K562 (cell line): ENCODE measurements around the gene KLHL29. TPM values are rescaled to one million over a fixed set of nuclear protein-coding genes. Genes with fewer than 3 reads are reported as not detected.

Source experiments
- ATAC-seq: fragments of 200-7000 bp; cut with Tn5 transposase; 3 replicates; pipeline ENCODE4 v1.9.1; 2020; ENCODE audit warnings: moderate library complexity
- BruUV-seq: library from RNA; stranded (reverse); fragments of 400-500 nt; replicated peaks from 2 replicates; lab custom pipeline; 2021; lab: Mats Ljungman, UMichigan
- CTCF ChIA-PET: fragments of 300-600 bp; formaldehyde crosslinking; extraction: SDS; loops from one replicate; lab custom pipeline; 2021; ENCODE audit warnings: low intra/inter-chr PET ratio; lab: Yijun Ruan, JAX
- POLR2A ChIA-PET: fragments of 300-600, 350-650 bp; sonication (Branson Sonifier 250); formaldehyde crosslinking; extraction: SDS; loops from one replicate; lab custom pipeline; 2021; ENCODE audit warnings: antibody characterized with exemption, inconsistent platforms; lab: Yijun Ruan, JAX
- DNase-seq, 4 experiments: peaks; one replicate each; pipeline versions ENCODE4 v3.0.0 to v3.0.0-alpha.2; 2011 to 2018; ENCODE audit warnings: low spot score in 3 of 4, mixed read lengths in 3 of 4; ENCODE audit errors: extremely low read depth in 1 of 4
- FAIRE-seq: peaks from 2 replicates; lab custom pipeline; 2011; peaks lifted over from hg19 to GRCh38; lab: Jason Lieb, UNC
- H2AFZ ChIP-seq: 2 replicates; pipeline ENCODE4 v1.6.0; 2011; ENCODE audit warnings: low read depth, low read length, control low read depth, inconsistent platforms
- H3K27ac ChIP-seq: fragments of 200-600 bp; 3 replicates; pipeline ENCODE4 v1.8.0; 2011; ENCODE audit warnings: low read depth, mild to moderate bottlenecking, control low read depth, inconsistent platforms, low read length, moderate library complexity, mixed read lengths; ENCODE audit errors: extremely low read depth
- H3K27me3 ChIP-seq, 2 experiments: fragments of 300-600 bp in 1 of 2; 2 replicates in 1 of 2; 3 replicates in 1 of 2; pipeline versions ENCODE4 v1.6.0 to v1.8.0; 2011; ENCODE audit warnings: inconsistent platforms in 2 of 2, low read length in 2 of 2, mild to moderate bottlenecking in 1 of 2, mixed read lengths in 1 of 2, moderate library complexity in 1 of 2; ENCODE audit not compliant: control insufficient read depth in 2 of 2, insufficient read depth in 2 of 2
- H3K36me3 ChIP-seq: fragments of 300-600 bp; 3 replicates; pipeline ENCODE4 v1.8.0; 2011; ENCODE audit warnings: mild to moderate bottlenecking, low read length, inconsistent platforms; ENCODE audit not compliant: control insufficient read depth, insufficient read depth
- H3K4me1 ChIP-seq, 2 experiments: fragments of 200-600 bp in 1 of 2; replicated peaks in 1 of 2; 2 replicates in 1 of 2; 3 replicates in 1 of 2; pipeline versions ENCODE4 v1.5.1 to v1.8.0; 2011; ENCODE audit warnings: inconsistent platforms in 2 of 2, low read length in 2 of 2, mild to moderate bottlenecking in 1 of 2, mixed read lengths in 1 of 2, moderate library complexity in 1 of 2; ENCODE audit not compliant: control insufficient read depth in 2 of 2, insufficient read depth in 2 of 2
- H3K4me2 ChIP-seq: 2 replicates; pipeline ENCODE4 v1.6.1; 2011; ENCODE audit warnings: low read length, control low read depth, inconsistent platforms, mixed read lengths; ENCODE audit not compliant: insufficient read depth
- H3K4me3 ChIP-seq: fragments of 200-600 bp; sonication (generic), shearing (Covaris generic); 2 replicates; pipeline ENCODE4 v1.5.1; 2016; ENCODE audit warnings: control low read depth, inconsistent platforms
- H3K79me2 ChIP-seq: fragments of 200-600 bp; 3 replicates; pipeline ENCODE4 v1.8.0; 2011; ENCODE audit warnings: low read length, inconsistent platforms; ENCODE audit not compliant: control insufficient read depth, insufficient read depth
- H3K9ac ChIP-seq, 2 experiments: 2 replicates each; pipeline versions ENCODE4 v1.6.0 to v1.6.1; 2011; ENCODE audit warnings: low read depth in 2 of 2, low read length in 2 of 2, control low read depth in 1 of 2, inconsistent platforms in 1 of 2, mild to moderate bottlenecking in 1 of 2, mixed read lengths in 1 of 2; ENCODE audit not compliant: insufficient read depth in 1 of 2
- H3K9me1 ChIP-seq: one replicate; pipeline ENCODE4 v1.6.0; 2011; ENCODE audit warnings: inconsistent platforms, mild to moderate bottlenecking, low read length, moderate library complexity; ENCODE audit not compliant: control insufficient read depth, insufficient read depth
- H3K9me3 ChIP-seq: replicated peaks from 2 replicates; pipeline ENCODE4 v1.5.1; 2011; ENCODE audit warnings: low read depth, low read length, inconsistent platforms; ENCODE audit not compliant: control insufficient read depth, insufficient read depth
- H4K20me1 ChIP-seq: replicated peaks from 2 replicates; pipeline ENCODE4 v1.6.1; 2011; ENCODE audit warnings: low read length, inconsistent platforms, mixed read lengths; ENCODE audit not compliant: control insufficient read depth, insufficient read depth
- ESRRB ChIP-seq: fragments of 250-450 bp; sonication (Bioruptor Pico); IDR thresholded peaks from 2 replicates; pipeline ENCODE4 v1.5.0; 2020; ENCODE audit warnings: mild to moderate bottlenecking, moderate library complexity, borderline replicate concordance
- ETV1 ChIP-seq: fragments of 450-650 bp; conservative IDR thresholded peaks from 2 replicates; pipeline ENCODE4 v1.6.1; 2016; ENCODE audit warnings: missing genetic modification characterization, control low read depth, low read depth, missing compliant biosample characterization
- HNRNPLL ChIP-seq: fragments of 200-400 bp; formaldehyde crosslinking; IDR thresholded peaks from 2 replicates; pipeline ENCODE4 v1.6.1; 2017; ENCODE audit warnings: low read length, low read depth, mild to moderate bottlenecking; ENCODE audit not compliant: poor library complexity, severe bottlenecking
- POLR2G ChIP-seq: fragments of 200-400 bp; formaldehyde crosslinking; IDR thresholded peaks from 2 replicates; pipeline ENCODE4 v1.6.1; 2017; ENCODE audit warnings: low read depth, mild to moderate bottlenecking, antibody characterized with exemption, low read length, moderate library complexity
- PTBP1 ChIP-seq: fragments of 200-400 bp; formaldehyde crosslinking; IDR thresholded peaks from 2 replicates; pipeline ENCODE4 v1.6.1; 2017; ENCODE audit warnings: low read depth, low read length
- SAFB ChIP-seq: fragments of 200-400 bp; formaldehyde crosslinking; IDR thresholded peaks from 2 replicates; pipeline ENCODE4 v1.6.1; 2017; ENCODE audit warnings: low read depth, low read length, borderline replicate concordance
- ZFP36 ChIP-seq: fragments of 150-350 bp; IDR thresholded peaks from 2 replicates; pipeline ENCODE4 v1.6.1; 2018; ENCODE audit warnings: low read length, low read depth; ENCODE audit not compliant: partially characterized antibody
- ZKSCAN1 ChIP-seq: fragments of 150-350 bp; IDR thresholded peaks from 2 replicates; pipeline ENCODE4 v1.6.1; 2016; ENCODE audit warnings: low read depth, low read length
- ZNF143 ChIP-seq: sonication (generic); formaldehyde crosslinking; IDR thresholded peaks from 2 replicates; pipeline ENCODE4 v1.9.0; 2022; ENCODE audit warnings: mild to moderate bottlenecking, missing genetic modification reagents
- ZNF79 ChIP-seq: fragments of 250-450 bp; sonication (Bioruptor Pico); IDR thresholded peaks from 2 replicates; pipeline ENCODE4 v1.4.0; 2020; ENCODE audit warnings: low read depth, mild to moderate bottlenecking, moderate library complexity
- WGBS: fragments of 100-300 bp; shearing (Covaris generic); methylation state at CpG from one replicate; pipeline ENCODE4 v1.1.6; 2016; ENCODE audit warnings: low coverage, mixed read lengths; ENCODE audit not compliant: insufficient coverage; ENCODE audit errors: missing lambda C conversion rate; 5-methylcytosine and 5-hydroxymethylcytosine counted together
- in situ Hi-C: fragments of 300-500 bp; cut with MboI; formaldehyde crosslinking; loops from 4 replicates; pipeline ENCODE4 v1.15.0; 2018; ENCODE audit warnings: inconsistent platforms, mixed read lengths
- intact Hi-C: fragments of 100-400 bp; cut with micrococcal nuclease; formaldehyde crosslinking; loops from 2 replicates; pipeline ENCODE4 v1.14.2; 2022
- polyA plus RNA-seq, 8 experiments: library from polyadenylated mRNA; depleted of rRNA in 4 of 8; stranded (reverse) in 5 of 8; unstranded in 3 of 8; fragments of >200 nt; fragmentation: Nextera tagmentation in 2 of 8; fragmentation: Illumina TruSeq in 1 of 8; extraction: Ambion mirVana in 2 of 8; extraction: Trizol in 1 of 8; gene quantifications; 2 replicates each; pipeline versions ENCODE4 v1.2.1 to v1.2.3, GENCODE V29; 2011 to 2014; ENCODE audit warnings: inconsistent platforms in 1 of 8, missing spikeins in 1 of 8
- total RNA-seq, 7 experiments: library from RNA; depleted of rRNA in 6 of 7; stranded (reverse); fragments of >200 nt in 6 of 7; fragmentation: Illumina TruSeq in 2 of 7; extraction: Trizol in 2 of 7; gene quantifications; 2 replicates each; pipeline versions ENCODE4 v1.2.1 to v1.2.3, GENCODE V29; 2011 to 2021; ENCODE audit warnings: low replicate concordance in 1 of 7
- TF ChIP-seq, protein P1 (sequence below): sonication (generic); formaldehyde crosslinking; IDR thresholded peaks from 2 replicates; pipeline ENCODE4 v1.8.0; 2023; ENCODE audit warnings: mild to moderate bottlenecking, missing genetic modification reagents
- TF ChIP-seq, protein P2 (sequence below), 2 experiments: fragments of 200-800 bp in 1 of 2; sonication (Bioruptor generic) in 1 of 2; sonication (generic) in 1 of 2; formaldehyde crosslinking in 1 of 2; IDR thresholded peaks in 1 of 2; conservative IDR thresholded peaks in 1 of 2; 2 replicates each; pipeline versions ENCODE4 v1.5.0 to v1.6.1; 2016 to 2020; ENCODE audit warnings: missing compliant biosample characterization in 1 of 2, missing genetic modification characterization in 1 of 2, missing genetic modification reagents in 1 of 2
- TF ChIP-seq, protein P3 (sequence below): fragments of 250-450 bp; sonication (Bioruptor Pico); IDR thresholded peaks from 2 replicates; pipeline ENCODE4 v1.5.0; 2021; ENCODE audit warnings: mild to moderate bottlenecking, borderline replicate concordance
- TF ChIP-seq, protein P4 (sequence below): fragments of 250-450 bp; sonication (Bioruptor Pico); IDR thresholded peaks from 2 replicates; pipeline ENCODE4 v1.4.0; 2020; ENCODE audit warnings: mild to moderate bottlenecking

The KLHL29 gene
- total and polyA plus RNA-seq, 9 of the 15 experiments (the other 6 are each of a cell fraction or from before 2014, with no cell fraction given): 0.03 to 0.31 (median 0.08) TPM; not detected in 1

DNA sequence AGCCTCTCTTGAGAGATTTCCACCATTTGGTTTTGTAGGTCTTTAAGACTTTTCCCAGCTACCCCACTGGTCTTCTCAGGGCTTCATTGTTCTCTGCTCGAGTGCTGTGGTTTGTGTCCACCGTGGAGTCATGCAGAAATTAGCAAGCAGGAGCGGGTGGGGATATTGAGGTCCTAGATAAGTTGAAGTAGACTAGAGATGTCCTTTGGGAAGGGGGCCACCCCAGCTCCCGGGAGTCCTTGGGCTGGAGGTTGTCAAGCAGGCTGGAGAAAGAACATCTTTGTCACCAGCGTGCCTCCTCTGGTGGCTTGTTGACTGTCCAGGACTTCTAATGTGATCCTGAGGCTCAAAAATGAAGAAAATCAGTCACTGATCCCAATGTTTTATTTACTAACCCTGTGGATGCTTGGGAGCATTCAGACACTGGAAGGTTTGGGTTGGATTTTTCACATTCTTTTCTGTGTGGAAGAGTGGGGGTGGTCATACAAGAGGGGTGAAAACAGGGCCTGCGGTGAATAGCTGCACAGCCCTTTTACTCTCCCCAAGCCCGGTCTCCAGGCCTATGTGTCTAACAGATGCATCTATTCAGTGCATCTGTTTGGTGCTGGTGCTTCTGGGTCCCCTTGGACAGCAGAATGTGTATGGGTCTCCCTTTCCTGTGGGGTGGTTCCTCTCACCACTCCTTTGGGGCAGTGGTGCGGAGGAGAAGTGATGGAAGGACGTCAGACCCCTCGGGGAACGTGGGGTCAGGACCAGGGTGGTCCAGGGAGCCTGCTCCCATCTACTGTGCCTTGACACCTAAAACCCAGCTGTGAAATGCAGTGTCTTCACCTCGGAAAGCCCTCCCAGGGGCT lies 208.1 kb downstream of the KLHL29 start:
- no peaks in the 10 kb centered on the region for H3K36me3 ChIP-seq
- BruUV-seq: no TSS peak
- in situ Hi-C loops (no loop called here), intact Hi-C loops (no loop called here)
- no peaks in the 10 kb centered on the region for H3K79me2 ChIP-seq
- H3K27me3 ChIP-seq: peaks cover 40 to 90% of the 10 kb centered on the region in 2 experiments
- no peak for DNase-seq
- H3K4me1 ChIP-seq: no peaks in the 10 kb centered on the region; a peak in 1 of 5 replicates
- no peak overlapping the region for H3K4me2 ChIP-seq
- no peak for FAIRE-seq
- H4K20me1 ChIP-seq: no peaks in the 10 kb centered on the region; the same call in 1 of the 2 replicates
- no peak overlapping the region for H3K27ac ChIP-seq
- H2AFZ ChIP-seq: no peak overlapping the region
- ChIA-PET POLR2A (no interaction called here), CTCF (no interaction called here)
- ATAC-seq: no peak
- H3K9me1 ChIP-seq: no peaks in the 10 kb centered on the region
- no peak overlapping the region for H3K9ac ChIP-seq
- no peaks in the 10 kb centered on the region for H3K9me3 ChIP-seq
- no peak overlapping the region for H3K4me3 ChIP-seq
- WGBS: 2% methylated on average over 9 of the region's 12 CpGs
- TF ChIP-seq ESRRB (CRISPR knock-in tag) (no peak), SAFB (no peak), ZNF143 (CRISPR knock-in tag) (no peak), ZKSCAN1 (no peak), ZFP36 (no peak), POLR2G (no peak), ZNF79 (CRISPR knock-in tag) (no peak), PTBP1 (no peak), HNRNPLL (no peak), ETV1 (tag) (no peak)
- TF ChIP-seq, protein P1, sequence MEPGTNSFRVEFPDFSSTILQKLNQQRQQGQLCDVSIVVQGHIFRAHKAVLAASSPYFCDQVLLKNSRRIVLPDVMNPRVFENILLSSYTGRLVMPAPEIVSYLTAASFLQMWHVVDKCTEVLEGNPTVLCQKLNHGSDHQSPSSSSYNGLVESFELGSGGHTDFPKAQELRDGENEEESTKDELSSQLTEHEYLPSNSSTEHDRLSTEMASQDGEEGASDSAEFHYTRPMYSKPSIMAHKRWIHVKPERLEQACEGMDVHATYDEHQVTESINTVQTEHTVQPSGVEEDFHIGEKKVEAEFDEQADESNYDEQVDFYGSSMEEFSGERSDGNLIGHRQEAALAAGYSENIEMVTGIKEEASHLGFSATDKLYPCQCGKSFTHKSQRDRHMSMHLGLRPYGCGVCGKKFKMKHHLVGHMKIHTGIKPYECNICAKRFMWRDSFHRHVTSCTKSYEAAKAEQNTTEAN (CRISPR knock-in tag): no peak
- TF ChIP-seq, protein P2, sequence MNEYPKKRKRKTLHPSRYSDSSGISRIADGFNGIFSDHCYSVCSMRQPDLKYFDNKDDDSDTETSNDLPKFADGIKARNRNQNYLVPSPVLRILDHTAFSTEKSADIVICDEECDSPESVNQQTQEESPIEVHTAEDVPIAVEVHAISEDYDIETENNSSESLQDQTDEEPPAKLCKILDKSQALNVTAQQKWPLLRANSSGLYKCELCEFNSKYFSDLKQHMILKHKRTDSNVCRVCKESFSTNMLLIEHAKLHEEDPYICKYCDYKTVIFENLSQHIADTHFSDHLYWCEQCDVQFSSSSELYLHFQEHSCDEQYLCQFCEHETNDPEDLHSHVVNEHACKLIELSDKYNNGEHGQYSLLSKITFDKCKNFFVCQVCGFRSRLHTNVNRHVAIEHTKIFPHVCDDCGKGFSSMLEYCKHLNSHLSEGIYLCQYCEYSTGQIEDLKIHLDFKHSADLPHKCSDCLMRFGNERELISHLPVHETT (CRISPR knock-in tag; conservative IDR thresholded peaks at IDR 0.05 in 1 of 2, IDR thresholded peaks at IDR 0.05 in 1 of 2): no peak
- TF ChIP-seq, protein P3, sequence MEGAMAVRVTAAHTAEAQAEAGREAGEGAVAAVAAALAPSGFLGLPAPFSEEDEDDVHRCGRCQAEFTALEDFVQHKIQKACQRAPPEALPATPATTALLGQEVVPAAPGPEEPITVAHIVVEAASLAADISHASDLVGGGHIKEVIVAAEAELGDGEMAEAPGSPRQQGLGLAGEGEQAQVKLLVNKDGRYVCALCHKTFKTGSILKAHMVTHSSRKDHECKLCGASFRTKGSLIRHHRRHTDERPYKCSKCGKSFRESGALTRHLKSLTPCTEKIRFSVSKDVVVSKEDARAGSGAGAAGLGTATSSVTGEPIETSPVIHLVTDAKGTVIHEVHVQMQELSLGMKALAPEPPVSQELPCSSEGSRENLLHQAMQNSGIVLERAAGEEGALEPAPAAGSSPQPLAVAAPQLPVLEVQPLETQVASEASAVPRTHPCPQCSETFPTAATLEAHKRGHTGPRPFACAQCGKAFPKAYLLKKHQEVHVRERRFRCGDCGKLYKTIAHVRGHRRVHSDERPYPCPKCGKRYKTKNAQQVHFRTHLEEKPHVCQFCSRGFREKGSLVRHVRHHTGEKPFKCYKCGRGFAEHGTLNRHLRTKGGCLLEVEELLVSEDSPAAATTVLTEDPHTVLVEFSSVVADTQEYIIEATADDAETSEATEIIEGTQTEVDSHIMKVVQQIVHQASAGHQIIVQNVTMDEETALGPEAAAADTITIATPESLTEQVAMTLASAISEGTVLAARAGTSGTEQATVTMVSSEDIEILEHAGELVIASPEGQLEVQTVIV: no peak
- TF ChIP-seq, protein P4, sequence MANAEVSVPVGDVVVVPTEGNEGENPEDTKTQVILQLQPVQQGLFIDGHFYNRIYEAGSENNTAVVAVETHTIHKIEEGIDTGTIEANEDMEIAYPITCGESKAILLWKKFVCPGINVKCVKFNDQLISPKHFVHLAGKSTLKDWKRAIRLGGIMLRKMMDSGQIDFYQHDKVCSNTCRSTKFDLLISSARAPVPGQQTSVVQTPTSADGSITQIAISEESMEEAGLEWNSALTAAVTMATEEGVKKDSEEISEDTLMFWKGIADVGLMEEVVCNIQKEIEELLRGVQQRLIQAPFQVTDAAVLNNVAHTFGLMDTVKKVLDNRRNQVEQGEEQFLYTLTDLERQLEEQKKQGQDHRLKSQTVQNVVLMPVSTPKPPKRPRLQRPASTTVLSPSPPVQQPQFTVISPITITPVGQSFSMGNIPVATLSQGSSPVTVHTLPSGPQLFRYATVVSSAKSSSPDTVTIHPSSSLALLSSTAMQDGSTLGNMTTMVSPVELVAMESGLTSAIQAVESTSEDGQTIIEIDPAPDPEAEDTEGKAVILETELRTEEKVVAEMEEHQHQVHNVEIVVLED (CRISPR knock-in tag): no peak
